PC-9 (cell line): ENCODE results near the gene USP7.

Experiments
- CTCF ChIP-seq: fragments of 200-600 bp; sonication (generic); conservative IDR thresholded peaks from 2 replicates; pipeline ENCODE4 v1.6.1; 2017; ENCODE audit warnings: mixed run types, antibody characterized with exemption, mild to moderate bottlenecking, moderate library complexity
- EZH2 ChIP-seq: fragments of 200-600 bp; sonication (generic); IDR thresholded peaks from 2 replicates; pipeline ENCODE4 v1.8.0; 2017; ENCODE audit warnings: antibody characterized with exemption, low read depth

- TF ChIP-seq CTCF (no peak), EZH2 (no peak)
These were observed 69.6 kb downstream of the USP7 start for GRCh38 chr16:8893976-8894690.
